SH-SY5Y (cell line): Measurements from ENCODE around the gene ADAMTS17.

ENCODE experiments used
- GATA2 ChIP-seq: IDR thresholded peaks from 2 replicates; pipeline ENCODE4 v1.6.1; 2011; ENCODE audit warnings: mild to moderate bottlenecking, low read depth, low read length
- GATA3 ChIP-seq: IDR thresholded peaks from 2 replicates; pipeline ENCODE4 v1.6.1; 2011; ENCODE audit warnings: low read depth, mild to moderate bottlenecking, low read length, moderate library complexity

Gene ADAMTS17

GRCh38 chr15:100039994-100040393 is 301.8 kb downstream of the ADAMTS17 start:
- TF ChIP-seq GATA2 (no peak), GATA3 (no peak)

- TF ChIP-seq GATA3 (no peak), GATA2 (no peak)
Measured at GRCh38 chr15:100038736-100039135, 303.0 kb downstream of the ADAMTS17 start.

- TF ChIP-seq GATA3 (no peak), GATA2 (no peak)
Measured at GRCh38 chr15:100037901-100038300, 303.9 kb downstream of the ADAMTS17 start.

- TF ChIP-seq GATA2: no peak
Measured at GRCh38 chr15:100036015-100036414, 305.8 kb downstream of the ADAMTS17 start.

- TF ChIP-seq GATA3 (no peak), GATA2 (no peak)
Measured at GRCh38 chr15:100034191-100034590, 307.6 kb downstream of the ADAMTS17 start.

GRCh38 chr15:100033140-100033857 is 308.5 kb downstream of the ADAMTS17 start:
- TF ChIP-seq GATA2: no peak
- no peak for TF ChIP-seq GATA3

GRCh38 chr15:100032358-100033085 is 309.3 kb downstream of the ADAMTS17 start:
- no peak for TF ChIP-seq GATA3
- no peak for TF ChIP-seq GATA2

GRCh38 chr15:100031665-100032357 is 310.0 kb downstream of the ADAMTS17 start:
- no peak for TF ChIP-seq GATA2
- TF ChIP-seq GATA3: no peak

- no peak for TF ChIP-seq GATA2
- no peak for TF ChIP-seq GATA3
Measured at GRCh38 chr15:100030586-100031229, 311.1 kb downstream of the ADAMTS17 start.

- TF ChIP-seq GATA2 (no peak), GATA3 (no peak)
Measured at GRCh38 chr15:100029868-100030479, 311.8 kb downstream of the ADAMTS17 start.

- TF ChIP-seq GATA2 (no peak), GATA3 (no peak)
Measured at GRCh38 chr15:100029045-100029444, 312.7 kb downstream of the ADAMTS17 start.

- TF ChIP-seq GATA3 (no peak), GATA2 (no peak)
Measured at GRCh38 chr15:100026041-100026440, 315.7 kb downstream of the ADAMTS17 start.

GRCh38 chr15:100022806-100023205 is 319.0 kb downstream of the ADAMTS17 start:
- TF ChIP-seq GATA2: no peak
- no peak for TF ChIP-seq GATA3

- TF ChIP-seq GATA2 (no peak), GATA3 (no peak)
Measured at GRCh38 chr15:100022391-100022790, 319.4 kb downstream of the ADAMTS17 start.
